Measurements from ENCODE around the gene NUP98.
"Not testable (repeated sequence)": the region's sequence is repeated elsewhere in the genome, so short reads cannot be mapped to it uniquely, and the experiment has no call there.

The NUP98 gene

DNA sequence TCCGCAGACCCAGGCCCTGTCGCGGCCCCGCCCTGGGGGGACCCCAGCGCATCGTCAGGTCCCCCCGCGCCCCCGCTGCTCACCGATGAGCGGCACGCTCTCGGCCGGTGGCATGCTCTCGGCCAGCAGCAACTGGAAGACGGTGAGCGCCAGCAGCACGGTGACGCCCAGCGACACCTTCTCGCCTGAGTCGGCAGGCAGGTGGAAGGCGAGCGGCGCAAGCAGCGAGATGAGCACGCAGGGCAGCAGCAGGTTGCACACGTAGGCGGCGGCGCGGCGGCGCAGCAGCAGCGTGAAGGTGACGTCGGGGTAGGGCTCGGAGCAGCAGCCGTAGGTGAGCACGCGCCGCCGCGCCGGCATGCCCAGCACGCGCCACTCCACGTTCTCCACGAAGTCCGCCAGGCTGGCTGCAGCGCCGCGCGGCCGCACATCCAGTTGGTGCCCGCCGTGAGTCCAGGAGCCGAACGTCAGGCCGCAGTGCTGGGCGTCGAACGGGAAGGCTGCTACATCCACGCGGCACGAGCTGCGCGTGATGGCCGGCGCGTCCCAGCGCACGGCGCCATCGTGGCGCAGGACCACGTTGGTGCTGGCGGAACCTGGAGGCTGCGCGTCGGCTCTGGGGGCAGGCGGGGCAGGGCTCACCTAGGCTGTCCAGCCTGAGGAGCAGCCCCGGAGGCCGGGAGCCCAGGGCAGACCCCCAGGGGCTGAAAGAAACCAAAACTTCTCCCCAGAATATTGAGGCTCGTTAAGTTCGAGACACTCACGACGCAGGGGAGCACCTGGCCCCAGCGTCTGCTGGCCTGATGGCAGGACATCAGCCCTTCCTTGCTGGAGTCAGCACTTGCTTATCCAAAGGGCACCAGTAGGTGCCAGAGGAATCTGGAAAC lies 130.0 kb downstream of the NUP98 start:
- DNase-seq: no peak

DNA sequence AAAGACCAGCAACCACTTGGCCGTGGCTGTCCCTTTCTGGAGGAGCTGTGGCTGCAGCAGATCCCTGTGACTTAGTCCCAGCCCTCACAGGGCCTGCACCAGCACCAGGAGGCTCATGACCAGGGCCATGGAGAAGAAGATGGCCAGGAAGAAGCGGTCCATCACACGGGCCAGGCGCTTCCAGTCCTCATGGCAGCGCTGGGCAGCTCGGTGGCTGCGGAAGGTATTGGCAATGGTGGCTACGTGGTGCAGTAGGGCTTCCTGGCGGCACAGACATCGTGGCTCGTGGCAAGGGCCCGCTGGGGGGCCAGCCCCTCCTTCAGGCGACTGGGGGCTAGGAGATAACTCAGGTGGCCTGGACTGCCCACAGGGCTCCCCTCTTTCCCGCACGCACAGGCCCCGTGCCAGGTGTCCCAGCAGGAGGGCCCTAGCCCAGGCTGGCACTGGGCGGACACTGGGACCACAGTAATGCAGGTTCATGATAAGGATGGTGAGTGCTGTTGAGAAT lies 131.3 kb downstream of the NUP98 start:
- no peak for DNase-seq

DNA sequence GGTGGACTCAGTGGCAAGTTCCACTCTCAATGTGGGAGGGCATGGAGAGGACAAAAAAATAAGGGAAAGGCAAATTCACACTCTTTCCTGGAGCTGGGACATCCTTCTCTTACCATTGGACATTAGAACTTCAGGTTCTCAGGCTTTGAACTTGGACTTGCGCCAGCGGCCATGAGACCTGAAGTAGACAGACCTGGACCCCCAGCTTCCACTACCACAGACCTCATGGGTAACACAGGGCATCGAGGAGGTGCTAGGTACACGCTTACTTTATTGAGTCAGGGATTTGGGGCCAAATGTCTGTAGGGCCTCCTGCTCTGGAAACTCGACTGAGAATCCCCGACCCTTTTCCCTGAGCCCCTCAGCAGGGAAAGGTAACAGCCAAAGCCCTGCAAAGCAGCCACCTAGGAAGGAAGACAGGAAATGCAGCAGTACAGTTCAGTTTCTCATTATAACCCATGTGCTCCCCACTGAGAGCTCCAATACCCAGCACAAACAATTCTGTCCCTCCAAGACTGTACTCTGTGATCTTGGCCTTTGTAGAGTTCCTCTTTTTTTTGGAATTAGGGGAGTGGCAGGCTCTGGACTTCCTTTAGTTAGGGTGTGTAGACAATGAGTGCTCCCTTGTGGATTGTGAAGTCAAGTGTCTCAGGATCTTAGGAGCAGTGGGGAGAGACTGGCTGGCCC lies 131.9 kb downstream of the NUP98 start:
- DNase-seq: no peak

DNA sequence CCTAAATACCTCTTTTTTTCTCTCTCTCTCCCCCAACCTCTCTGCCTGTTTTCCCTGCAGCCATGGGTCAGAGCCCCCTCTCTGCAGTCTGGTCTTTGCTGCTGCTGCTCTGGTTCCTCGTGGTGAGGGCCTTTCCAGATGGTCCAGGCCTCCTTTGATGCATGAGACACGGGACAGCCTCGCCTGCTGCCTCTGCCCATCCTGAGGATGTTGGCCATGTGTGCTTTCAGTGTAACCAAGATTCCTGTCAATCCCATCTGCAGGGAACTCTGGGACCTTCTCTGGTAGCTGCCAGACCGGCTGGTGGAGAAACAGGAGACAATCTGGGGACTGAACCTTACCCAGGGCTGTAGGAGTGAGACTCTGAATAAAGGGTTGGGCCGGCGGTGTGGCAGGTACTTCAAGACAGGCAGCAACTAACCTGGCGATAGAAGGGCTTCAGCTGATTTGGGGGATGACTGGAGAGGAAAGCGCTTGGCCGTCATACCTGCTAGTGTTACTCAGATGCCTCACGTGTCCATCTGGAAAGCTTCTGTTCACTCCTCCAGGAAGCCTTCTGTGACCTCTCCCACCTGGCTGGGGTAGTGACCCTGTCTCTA lies 133.2 kb downstream of the NUP98 start:
- DNase-seq: no peak

DNA sequence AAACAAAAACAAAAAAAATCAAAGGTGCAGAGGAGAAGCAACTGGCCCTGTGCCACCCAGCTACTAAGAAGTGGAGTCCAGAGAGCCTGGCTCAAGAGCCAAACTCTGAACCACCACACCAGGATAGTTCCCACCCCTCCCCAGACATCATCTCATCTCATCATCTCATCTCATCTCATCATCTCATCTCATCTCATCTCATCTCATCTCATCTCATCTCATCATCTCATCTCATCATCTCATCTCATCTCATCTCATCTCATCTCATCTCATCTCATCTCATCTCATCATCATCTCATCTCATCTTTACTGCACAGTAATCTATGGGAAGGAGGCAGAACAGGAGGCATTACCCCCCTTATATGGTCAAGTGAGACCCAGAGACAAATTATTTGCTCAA lies 134.5 kb downstream of the NUP98 start:
- DNase-seq: no peak

DNA sequence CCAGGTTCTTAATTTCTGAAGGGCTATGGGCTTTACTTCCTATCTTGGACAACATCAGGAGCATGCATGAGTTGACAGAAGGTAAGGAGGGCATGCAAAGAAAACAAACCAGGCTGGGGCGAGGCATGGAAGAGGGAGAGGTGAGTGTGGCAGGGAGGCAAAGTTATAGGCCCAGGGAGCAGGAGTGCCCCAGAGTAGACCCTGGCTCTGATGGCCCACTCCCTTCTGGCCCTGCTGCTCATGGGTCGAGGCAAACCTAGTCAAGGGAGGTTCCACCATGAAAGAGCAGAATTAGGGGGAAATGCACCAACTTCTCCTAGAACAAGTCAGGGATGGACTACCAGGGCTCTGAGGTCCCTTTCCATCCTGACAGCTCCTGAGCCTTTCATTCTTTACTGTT lies 136.4 kb downstream of the NUP98 start:
- no peak for DNase-seq

DNA sequence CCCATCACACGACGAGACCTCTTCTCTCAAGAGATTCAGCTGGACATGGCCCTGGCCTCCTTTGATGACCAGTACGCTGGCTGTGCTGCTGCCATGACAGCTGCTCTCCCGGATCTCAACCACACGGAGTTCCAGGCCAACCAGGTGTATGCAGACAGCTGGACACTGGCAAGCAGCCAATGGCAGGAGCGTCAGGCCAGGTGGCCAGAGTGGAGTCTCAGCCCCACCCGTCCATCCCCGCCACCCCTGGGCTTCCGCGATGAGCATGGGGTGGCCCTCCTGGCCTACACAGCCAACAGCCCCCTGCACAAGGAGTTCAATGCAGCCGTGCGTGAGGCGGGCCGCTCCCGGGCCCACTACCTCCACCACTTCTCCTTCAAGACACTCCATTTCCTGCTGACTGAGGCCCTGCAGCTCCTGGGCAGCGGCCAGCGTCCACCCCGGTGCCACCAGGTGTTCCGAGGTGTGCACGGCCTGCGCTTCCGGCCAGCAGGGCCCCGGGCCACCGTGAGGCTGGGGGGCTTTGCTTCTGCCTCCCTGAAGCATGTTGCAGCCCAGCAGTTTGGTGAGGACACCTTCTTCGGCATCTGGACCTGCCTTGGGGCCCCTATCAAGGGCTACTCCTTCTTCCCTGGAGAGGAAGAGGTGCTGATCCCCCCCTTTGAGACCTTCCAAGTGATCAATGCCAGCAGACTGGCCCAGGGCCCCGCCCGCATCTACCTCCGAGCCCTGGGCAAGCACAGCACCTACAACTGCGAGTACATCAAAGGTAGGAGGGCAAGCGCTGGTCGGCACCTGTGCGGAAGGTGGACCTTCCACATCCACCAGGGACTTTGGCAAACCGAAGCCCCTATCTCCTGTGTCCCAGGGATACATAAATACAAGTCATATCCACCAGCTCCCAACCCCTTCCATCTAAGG lies 137.5 kb downstream of the NUP98 start:
- no peak for DNase-seq

DNA sequence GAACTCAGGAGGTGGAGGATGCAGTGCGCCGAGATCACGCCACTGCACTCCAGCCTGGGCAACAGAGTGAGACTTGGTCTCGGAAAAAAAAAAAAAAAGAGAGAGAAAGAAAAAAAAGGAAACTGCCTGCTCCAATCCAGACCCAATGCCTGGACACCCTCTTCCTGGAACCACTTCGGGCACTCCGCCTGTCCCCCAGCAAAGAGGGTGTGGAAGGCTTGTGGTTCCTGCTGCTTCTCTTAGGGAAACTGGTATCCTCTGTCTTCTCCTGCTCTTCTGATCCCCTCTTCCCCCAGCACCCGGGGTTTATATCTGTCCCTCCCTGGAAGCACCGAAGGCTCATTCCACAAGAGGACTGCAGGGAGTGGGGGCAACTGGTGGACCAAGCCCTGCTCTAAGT lies 139.1 kb downstream of the NUP98 start:
- DNase-seq: no peak

DNA sequence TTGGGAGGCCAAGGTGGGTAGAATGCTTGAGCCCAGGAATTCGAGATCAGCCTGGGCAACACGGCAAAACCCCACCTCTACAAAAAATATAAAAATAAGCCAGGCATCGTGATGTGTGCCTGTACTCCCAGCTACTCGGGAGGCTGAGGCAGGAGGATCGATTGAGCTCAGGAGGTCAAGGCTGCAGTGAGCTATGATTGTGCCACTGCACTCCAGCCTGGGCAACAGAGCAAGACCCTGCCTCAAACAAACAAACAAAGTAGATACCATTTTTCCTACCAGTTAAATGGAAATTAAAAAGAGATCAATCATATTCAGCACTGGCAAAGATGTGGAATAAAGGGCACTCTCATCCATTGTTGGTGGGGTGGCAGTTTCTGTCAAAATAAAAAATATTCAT lies 140.0 kb downstream of the NUP98 start:
- DNase-seq: not testable (repeated sequence)

DNA sequence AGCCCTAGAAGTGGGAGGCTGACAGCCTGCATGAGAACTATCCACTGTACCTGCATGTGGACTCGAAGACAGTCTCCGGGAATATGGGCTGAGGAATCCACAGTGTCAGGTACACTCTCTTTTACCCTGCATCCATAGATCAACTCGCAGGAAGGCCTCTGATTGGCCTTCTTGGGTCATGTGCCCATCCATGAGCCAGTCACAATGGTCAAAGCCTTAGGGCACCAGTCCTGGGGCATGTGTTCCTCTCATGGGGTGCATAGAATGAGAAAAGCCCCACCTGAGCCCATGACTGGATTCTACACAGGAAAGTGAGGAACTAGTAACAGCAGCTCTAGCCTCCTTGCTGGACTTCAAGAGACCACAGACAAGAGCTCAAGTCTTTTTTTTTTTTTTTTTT lies 141.8 kb downstream of the NUP98 start:
- DNase-seq: no peak

DNA sequence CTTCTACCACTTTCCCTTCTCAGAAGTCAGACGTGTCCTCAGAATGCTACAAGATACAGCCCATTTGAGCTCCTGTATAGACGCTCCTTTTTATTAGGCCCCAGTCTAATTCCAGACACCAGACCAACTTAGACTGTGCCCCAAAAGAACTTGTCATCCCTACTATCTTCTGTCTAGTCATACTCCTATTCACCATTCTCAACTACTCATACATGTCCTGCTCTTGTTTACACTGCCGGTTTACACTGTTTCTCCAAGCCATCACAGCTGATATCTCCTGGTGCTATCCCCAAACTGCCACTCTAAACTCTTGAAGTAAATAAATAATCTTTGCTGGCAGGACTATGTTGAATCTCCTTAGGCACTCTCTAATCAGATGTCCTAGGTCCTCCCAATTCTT lies 144.8 kb downstream of the NUP98 start:
- DNase-seq: not testable (repeated sequence)

DNA sequence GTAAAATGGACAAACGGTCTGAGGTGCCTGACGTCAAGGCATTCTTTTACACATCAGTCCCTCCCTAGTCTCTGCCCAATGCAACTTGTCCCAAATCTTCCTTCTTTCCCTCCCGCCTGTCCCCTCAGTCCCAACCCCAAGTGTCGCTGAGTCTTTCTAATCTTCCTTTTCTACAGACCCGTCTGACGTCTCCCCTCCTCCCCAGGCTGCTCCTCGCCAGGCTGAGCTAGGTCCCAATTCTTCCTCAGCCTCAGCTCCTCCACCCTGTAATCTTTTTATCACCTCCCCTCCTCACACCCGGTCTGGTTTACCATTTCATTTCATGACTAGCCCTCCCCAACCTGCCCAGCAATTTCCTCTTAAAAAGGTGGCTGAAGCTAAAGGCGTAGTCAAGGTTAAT lies 148.0 kb downstream of the NUP98 start:
- DNase-seq: not testable (repeated sequence)

DNA sequence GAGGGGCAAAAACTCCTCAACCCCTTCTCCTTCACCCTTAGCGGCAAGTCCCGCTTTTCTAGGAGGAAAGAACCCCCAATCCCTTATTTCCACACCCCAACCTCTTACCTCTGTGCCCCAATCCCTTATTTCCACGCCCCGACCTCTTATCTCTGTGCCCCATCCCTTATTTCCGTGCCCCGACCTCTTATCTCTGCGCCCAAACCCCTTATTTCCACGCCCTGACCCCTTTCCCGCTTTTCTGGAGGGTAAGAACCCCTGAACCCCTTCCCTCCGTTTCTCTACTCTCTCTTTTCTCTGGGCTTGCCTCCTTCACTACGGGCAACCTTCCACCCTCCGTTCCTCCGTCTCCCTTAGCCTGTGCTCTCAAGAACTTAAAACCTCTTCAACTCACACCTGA lies 148.5 kb downstream of the NUP98 start:
- DNase-seq: not testable (repeated sequence)

DNA sequence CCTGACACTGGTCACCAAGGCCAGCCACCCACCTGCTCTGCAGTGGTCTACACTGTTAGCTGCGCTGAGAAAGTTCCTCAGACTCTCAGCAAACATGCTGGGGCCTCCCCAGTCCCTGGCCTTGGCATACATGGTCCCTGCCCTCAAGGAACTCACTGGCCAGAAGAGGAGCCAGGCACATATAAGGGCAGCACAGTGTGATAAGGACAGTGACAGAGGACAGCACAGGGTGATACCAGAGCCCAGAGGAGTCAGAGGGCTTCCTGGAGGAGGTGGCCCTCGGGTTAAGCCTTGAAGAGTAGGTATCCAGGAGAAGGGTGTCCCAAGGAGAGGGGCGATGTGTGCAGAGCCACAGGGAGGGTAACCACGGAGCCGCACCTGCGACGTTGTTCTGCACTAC lies 151.8 kb downstream of the NUP98 start:
- no peak for DNase-seq

DNA sequence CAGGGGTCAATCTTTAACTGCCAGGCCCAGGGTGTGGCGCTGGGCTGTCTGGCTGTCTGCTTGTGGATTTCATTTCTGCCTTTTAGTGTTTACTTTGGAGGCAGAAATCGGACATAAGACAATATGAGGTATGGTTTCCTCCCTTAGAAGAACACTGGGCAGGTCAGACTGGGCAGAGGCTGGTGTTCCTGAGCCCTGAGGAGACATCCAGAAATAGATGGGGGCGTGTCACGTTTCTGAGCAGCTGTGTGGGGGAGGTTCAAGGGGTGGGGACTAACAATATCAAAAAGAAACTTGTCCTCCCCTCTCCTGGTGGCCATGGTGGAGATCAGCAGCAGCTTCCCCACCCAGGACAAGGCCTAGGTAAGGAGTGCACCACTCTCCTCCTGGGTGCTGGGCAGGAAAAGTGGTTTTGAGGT lies 152.5 kb downstream of the NUP98 start, which contains the start of gene ART1:
ART1 (plus strand) TSS at position 312 of the 419 bp plus-strand sequence. CDS start 14,086 bp downstream, outside the sequence.
- no peak for DNase-seq

DNA sequence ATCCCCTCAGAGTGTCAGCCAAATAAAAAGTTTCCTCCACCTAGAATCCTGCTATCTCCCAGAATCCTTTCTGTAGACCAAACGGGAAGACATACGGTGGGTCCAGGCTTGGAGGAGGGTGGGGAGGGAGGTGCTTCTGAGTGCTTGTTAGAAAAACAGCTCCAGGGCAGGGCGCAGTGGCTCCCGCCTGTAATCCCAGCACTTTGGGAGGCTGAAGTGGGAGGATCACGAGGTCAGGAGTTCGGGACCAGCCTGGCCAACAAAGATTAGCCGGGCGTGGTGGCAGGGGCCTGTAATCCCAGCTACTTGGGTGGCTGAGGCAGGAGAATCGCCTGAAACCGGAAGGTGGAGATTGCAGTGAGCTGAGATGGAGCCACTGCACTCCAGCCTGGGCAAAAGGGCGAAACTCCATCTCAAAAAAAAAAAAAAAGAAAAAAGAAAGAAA lies 154.2 kb downstream of the NUP98 start:
- not testable (repeated sequence) for DNase-seq

DNA sequence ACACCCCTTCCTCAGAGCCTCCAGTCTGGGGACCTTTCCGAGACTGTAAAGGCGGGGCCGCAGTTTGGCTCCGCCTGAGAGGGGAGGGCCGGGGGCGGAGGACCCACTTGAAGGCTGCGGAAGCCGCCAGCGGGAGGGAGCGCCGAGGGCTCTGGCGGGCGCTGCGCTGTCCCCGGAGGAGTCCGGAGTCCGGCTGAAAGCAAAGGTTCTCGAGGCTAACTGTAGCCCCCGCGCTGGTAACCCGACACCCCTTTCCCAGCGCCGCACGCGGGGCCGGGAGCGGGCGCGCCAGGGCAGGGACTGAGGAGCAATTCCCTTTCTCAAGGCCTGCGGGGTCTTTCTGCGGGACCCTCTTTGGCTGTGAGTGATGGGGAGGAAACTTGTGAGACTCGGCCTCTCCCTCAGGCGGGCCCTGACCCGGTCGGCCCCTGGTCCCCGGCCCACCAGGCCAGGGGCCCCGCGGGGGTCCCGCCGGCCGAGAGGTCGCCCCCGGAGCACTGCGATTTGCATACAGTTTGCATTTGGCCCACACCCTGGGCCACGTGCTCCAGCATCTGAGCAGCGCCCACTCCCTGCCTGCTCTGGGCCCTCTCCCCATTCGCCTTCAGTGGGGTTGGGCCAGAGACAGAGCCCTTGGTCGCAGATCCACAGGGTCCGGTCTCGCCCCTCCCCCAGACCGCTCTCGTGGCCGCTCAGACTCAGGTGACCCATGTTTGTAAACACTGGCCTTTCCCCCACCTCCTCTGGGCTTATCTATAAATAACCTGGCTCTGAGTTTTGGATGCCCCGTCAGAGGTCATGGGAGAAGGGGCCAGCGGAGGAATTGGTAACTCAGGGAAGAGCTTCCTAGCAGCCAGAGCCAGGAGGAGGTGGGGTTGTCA lies 155.0 kb downstream of the NUP98 start:
- peak; percentile 81 for DNase-seq

DNA sequence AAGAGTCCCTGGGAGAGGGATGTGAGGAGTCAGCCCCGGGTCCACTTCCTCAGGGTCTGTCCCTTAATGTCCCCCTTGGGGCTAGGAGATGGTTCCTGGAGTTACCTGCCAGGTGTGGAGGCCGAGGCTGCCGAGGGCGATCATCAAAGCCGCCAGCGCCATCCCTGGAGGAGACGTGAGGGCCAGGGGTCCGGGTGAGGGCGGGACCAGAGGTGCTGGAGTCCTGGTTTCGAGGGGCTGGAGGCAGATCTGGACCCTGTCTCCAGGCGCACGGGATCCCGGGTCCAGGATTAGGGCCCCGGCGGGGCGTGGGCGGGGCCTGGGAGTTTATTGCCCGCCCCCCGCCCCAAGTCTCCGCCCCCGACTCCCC lies 155.7 kb downstream of the NUP98 start, which contains the start of gene ART5:
ART5 (minus strand) TSS at position 292 of the 370 bp plus-strand sequence; CDS start at position 162, 130 bp downstream.
- no peak for DNase-seq

DNA sequence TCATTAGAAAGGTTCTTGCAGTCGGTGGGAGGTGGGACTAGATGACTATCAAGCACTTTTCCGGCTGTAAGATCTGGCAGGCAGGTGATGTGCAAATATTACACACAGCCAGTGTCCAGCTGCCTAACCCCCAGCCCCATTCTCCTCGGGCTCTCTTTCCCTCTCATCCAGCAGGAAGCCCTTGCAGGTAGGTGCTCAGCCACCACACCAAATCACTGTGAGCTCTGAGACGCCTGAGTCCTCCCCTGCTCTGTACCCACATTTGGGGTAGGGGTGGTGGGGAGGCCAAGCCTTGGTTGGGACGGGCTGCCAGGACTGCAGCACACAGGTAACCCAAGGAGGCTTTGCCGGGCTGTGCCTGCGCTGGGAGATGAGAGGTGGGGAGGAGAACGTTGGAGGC lies 156.2 kb downstream of the NUP98 start:
- DNase-seq: no peak

DNA sequence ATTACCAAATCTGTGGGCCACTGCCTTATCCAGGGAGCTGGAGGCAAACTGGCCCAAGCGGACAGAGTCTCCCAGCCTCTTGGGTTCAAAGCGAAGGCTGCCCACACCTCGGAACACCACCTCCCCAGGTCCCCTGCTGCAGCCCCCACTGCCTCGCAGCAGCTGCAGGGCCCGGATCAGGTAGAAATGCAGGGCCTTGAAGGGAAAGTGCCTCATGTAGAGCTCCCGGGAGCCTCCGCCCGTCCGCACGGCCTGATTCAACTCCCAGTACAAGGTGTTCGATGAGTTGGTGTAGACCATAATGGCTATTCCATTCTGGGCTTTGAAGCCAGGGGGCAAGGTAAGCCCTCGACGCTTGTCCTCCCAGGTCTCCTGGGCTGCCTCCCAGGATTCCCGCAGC lies 157.5 kb downstream of the NUP98 start:
- DNase-seq: no peak

DNA sequence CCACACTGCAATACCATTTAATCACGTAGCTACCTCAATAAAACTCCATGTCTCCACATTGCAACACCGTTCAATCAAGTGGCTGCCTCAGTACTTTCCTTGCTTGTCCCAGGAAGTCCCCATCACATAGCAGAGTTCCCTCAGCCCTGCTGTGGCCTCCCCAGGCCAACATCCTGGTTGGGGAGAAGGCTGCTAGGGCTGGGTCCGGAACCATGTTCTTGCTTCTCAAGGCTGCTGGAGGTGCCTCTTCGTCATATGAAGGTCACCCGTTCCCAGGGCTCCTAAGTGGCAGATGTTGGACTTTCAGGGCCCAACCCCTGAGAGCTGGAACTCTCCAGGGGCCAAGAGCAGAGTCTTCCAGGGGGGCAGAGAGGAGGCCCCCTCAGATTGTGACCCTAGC lies 158.8 kb downstream of the NUP98 start:
- no peak for DNase-seq

Measured in fibroblast of skin of scalp (primary cell).